GM21381 (cell line): ENCODE data around the gene LKAAEAR1.
"Not testable (repeated sequence)": the region's sequence is repeated elsewhere in the genome, so short reads cannot be mapped to it uniquely, and the experiment has no call there.

Experiments used
- ATAC-seq: cut with Tn5 transposase; IDR thresholded peaks from one replicate; pipeline ENCODE4 v1.9.1; 2021; ENCODE audit warnings: mild to moderate bottlenecking, moderate library complexity; ENCODE audit not compliant: unreplicated experiment

Gene LKAAEAR1

GRCh38 chr20:64099880-64100565 lies 15.8 kb upstream of the LKAAEAR1 start:
- no peak for ATAC-seq

GRCh38 chr20:64099086-64099786 lies 15.0 kb upstream of the LKAAEAR1 start:
- no peak for ATAC-seq

- ATAC-seq = no peak
Measured at GRCh38 chr20:64098471-64099013, 14.3 kb upstream of the LKAAEAR1 start.

GRCh38 chr20:64096535-64096934 lies 12.3 kb upstream of the LKAAEAR1 start:
- no peak for ATAC-seq

- no peak for ATAC-seq
Measured at GRCh38 chr20:64095927-64096326, 11.7 kb upstream of the LKAAEAR1 start.

- no peak for ATAC-seq
Measured at GRCh38 chr20:64095455-64095854, 11.3 kb upstream of the LKAAEAR1 start.

- ATAC-seq = no peak
Measured at GRCh38 chr20:64093013-64093503, 8.9 kb upstream of the LKAAEAR1 start.

GRCh38 chr20:64092258-64093012 lies 8.2 kb upstream of the LKAAEAR1 start:
- no peak for ATAC-seq

GRCh38 chr20:64091770-64092169 lies 7.6 kb upstream of the LKAAEAR1 start:
- ATAC-seq = no peak

GRCh38 chr20:64091340-64091739 lies 7.1 kb upstream of the LKAAEAR1 start:
- ATAC-seq = no peak

GRCh38 chr20:64090165-64090564 lies 6.0 kb upstream of the LKAAEAR1 start:
- no peak for ATAC-seq

- not testable (repeated sequence) for ATAC-seq
Measured at GRCh38 chr20:64088586-64088985, 4.4 kb upstream of the LKAAEAR1 start.

GRCh38 chr20:64087226-64087825 lies 3.1 kb upstream of the LKAAEAR1 start:
- not testable (repeated sequence) for ATAC-seq

- ATAC-seq = no peak
Measured at GRCh38 chr20:64086801-64087200, 2.6 kb upstream of the LKAAEAR1 start.

- ATAC-seq = no peak
Measured at GRCh38 chr20:64084685-64085152, 521 bp upstream of the LKAAEAR1 start.

- ATAC-seq = no peak
Measured at GRCh38 chr20:64083378-64083803, 807 bp downstream of the LKAAEAR1 start.

- ATAC-seq = no peak
Measured at GRCh38 chr20:64082820-64083377, 1.3 kb downstream of the LKAAEAR1 start.

- no peak for ATAC-seq
Measured at GRCh38 chr20:64082126-64082731, 2.0 kb downstream of the LKAAEAR1 start.

- no peak for ATAC-seq
Measured at GRCh38 chr20:64081624-64081964, 2.6 kb downstream of the LKAAEAR1 start.
